HUES64 (cell line): Measurements from ENCODE around the gene NGF.

ENCODE experiments used
- H3K27ac ChIP-seq: 2 replicates; pipeline ENCODE4 v1.7.0; 2013; ENCODE audit warnings: low read depth, low read length, inconsistent platforms
- H3K27me3 ChIP-seq: 2 replicates; pipeline ENCODE4 v1.6.1; 2013; ENCODE audit warnings: mild to moderate bottlenecking, low read length; ENCODE audit not compliant: insufficient read depth
- H3K36me3 ChIP-seq: 2 replicates; pipeline ENCODE4 v1.6.1; 2013; ENCODE audit warnings: mild to moderate bottlenecking, low read length; ENCODE audit not compliant: insufficient read depth
- H3K4me1 ChIP-seq: 2 replicates; pipeline ENCODE4 v1.6.1; 2013; ENCODE audit warnings: mild to moderate bottlenecking, low read length, moderate library complexity; ENCODE audit not compliant: insufficient read depth
- H3K4me3 ChIP-seq: 2 replicates; pipeline ENCODE4 v1.5.1; 2013; ENCODE audit warnings: mild to moderate bottlenecking, low read length, moderate library complexity
- H3K9ac ChIP-seq: 2 replicates; pipeline ENCODE4 v1.6.1; 2013; ENCODE audit warnings: mild to moderate bottlenecking, low read depth, low read length
- H3K9me3 ChIP-seq: 2 replicates; pipeline ENCODE4 v1.6.1; 2013; ENCODE audit warnings: low read depth, low read length; ENCODE audit not compliant: insufficient read depth
- WGBS: fragments of 150-250, 120-280 bp; methylation state at CpG from one replicate; pipeline ENCODE4 v1.1.7; 2013; ENCODE audit warnings: missing lambda C conversion rate; 5-methylcytosine and 5-hydroxymethylcytosine counted together

NGF gene

DNA sequence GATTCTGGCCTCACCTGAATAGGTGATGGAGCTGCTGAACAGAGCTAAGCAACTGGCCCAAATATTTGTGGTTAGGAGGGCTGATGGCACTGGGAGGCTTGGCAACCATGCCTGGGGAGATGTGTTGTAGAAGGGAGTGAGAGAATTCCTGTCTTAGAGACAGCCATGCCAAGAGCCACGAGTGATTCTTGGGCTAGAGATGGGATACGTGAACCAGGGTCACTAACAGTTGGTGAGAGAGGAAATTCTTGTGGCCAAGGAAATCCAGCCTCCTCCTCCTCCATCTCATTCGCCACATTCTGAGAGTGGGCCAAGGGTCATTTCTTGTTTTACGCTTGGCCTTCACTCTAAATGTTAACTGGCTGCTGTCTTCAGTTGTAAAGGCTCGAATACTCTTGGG, 46.3 kb downstream of the NGF start:
- Histone ChIP-seq H3K27ac (no peak overlapping the region), H3K9me3 (no peaks in the 10 kb centered on the region), H3K9ac (no peak overlapping the region), H3K4me1 (no peaks in the 10 kb centered on the region), H3K4me3 (no peak overlapping the region), H3K27me3 (no peaks in the 10 kb centered on the region), H3K36me3 (no peaks in the 10 kb centered on the region)
- WGBS, result 95% methylated on average over 5 of the region's 5 CpGs

DNA sequence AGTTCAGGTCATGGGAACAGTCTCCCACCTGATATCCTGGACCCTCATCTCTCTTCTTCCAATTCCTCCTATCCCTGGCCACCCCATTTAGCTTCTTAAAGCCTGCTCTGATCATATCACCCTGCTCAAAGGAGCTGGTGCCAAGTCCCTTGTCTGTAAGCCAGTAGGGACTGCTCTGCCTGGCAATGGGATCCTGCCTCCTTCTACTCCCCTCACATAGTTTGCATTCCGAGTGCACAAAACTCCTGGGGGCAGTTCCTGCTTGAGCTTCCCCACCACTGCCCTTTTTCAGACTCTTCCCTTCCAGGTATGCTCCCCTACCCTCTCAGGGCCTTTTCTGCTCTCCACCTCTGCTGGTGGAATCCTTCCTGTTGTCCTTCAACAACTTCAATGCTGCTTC, 48.1 kb downstream of the NGF start:
- Histone ChIP-seq H3K9ac (no peak overlapping the region), H3K36me3 (no peaks in the 10 kb centered on the region), H3K9me3 (no peaks in the 10 kb centered on the region), H3K4me3 (no peak overlapping the region), H3K4me1 (no peaks in the 10 kb centered on the region), H3K27me3 (no peaks in the 10 kb centered on the region), H3K27ac (no peak overlapping the region)
- 70% methylated on average over 1 of the region's 1 CpG for WGBS

DNA sequence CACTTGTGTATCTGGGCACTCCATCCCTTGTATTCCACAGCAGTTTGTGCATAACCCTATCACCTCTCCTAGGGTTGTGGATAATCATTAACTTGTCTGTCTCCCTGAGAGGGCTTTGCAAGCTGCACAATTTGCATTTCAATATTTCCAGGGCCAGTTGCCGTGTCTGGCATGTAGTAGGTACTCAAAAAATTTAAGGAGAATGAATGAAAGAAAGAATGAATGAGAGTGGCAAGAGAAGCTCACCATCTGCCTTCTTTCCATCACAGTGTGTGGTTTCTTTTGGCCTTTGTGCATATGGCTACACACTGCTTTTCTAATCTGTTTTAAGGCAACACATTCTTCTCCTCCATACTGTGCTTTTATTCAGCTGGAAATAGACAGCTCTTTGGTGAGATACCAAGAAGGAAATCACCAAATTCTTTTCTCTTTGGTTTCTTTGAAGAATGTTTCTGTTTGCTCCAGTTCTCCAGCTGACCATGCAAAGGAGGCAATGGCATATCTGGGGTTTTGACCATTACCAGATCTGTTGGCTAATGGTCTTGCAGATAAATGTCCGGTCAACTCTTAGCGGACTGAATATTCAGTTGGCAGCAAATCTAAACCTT, 49.4 kb downstream of the NGF start:
- no peak overlapping the region for H3K9ac ChIP-seq
- no peaks in the 10 kb centered on the region for H3K27me3 ChIP-seq
- no peak overlapping the region for H3K27ac ChIP-seq
- WGBS, result 87% methylated on average over 3 of the region's 3 CpGs
- H3K36me3 ChIP-seq, result no peaks in the 10 kb centered on the region
- H3K4me3 ChIP-seq, result no peak overlapping the region
- H3K4me1 ChIP-seq, result no peaks in the 10 kb centered on the region
- H3K9me3 ChIP-seq, result no peaks in the 10 kb centered on the region

DNA sequence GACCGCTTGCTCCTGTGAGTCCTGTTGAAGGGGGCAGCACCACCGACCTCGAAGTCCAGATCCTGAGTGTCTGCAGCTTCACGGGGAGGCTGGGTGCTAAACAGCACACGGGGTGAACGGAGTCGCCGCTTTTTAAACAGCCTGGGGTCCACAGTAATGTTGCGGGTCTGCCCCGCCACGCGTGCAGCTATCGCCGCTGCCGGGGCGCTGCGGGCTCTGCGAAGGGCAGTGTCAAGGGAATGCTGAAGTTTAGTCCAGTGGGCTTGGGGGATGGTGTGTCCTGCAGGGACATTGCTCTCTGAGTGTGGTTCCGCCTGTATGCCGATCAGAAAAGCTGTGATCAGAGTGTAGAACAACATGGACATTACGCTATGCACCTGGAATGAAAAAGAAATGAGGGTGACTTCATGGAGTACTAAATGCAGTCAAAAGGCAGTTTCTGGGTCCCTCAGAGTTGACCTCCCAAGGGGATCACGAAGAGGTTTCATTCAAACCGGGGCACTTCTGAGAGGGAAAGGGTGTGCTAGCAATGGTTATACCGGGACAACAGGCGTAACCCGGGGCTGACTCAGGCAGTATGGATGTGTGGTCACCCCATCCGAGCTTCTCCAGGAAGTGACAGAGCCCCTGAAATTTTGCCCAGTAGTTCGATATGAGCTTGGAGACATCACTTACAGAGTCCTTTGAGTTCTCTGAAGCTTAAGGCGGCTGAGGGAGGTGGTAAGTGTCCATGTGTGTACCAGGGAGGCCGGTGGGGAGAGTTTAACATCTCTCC, 51.4 kb downstream of the NGF start:
- no peaks in the 10 kb centered on the region for H3K36me3 ChIP-seq
- no peak overlapping the region for H3K9ac ChIP-seq
- H3K4me1 ChIP-seq, result no peaks in the 10 kb centered on the region
- H3K27ac ChIP-seq, result no peak overlapping the region
- H3K9me3 ChIP-seq, result no peaks in the 10 kb centered on the region
- 96% methylated on average over 30 of the region's 30 CpGs for WGBS
- no peaks in the 10 kb centered on the region for H3K27me3 ChIP-seq
- H3K4me3 ChIP-seq, result no peak overlapping the region

DNA sequence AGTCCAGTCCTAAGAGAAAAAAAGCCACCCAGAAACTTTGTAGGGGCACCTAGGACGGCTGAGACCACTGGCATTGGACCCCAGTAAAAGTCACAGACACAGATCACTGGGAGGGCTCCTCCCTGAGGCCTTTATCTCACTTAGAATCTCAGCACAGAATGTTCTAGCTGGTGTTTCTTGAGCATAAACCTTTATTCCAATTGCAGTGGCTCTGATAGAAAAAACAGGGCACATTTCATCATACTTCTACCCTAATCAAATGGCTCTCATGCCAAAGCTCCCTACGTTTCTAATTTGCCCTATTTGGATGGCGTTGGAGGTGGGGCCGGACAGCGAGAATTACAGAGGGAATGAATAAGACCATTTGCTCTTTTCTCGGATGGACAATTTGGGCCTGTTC, 53.8 kb downstream of the NGF start:
- H3K27ac ChIP-seq, result no peak overlapping the region
- H3K9me3 ChIP-seq, result no peaks in the 10 kb centered on the region
- WGBS, result 92% methylated on average over 6 of the region's 6 CpGs

DNA sequence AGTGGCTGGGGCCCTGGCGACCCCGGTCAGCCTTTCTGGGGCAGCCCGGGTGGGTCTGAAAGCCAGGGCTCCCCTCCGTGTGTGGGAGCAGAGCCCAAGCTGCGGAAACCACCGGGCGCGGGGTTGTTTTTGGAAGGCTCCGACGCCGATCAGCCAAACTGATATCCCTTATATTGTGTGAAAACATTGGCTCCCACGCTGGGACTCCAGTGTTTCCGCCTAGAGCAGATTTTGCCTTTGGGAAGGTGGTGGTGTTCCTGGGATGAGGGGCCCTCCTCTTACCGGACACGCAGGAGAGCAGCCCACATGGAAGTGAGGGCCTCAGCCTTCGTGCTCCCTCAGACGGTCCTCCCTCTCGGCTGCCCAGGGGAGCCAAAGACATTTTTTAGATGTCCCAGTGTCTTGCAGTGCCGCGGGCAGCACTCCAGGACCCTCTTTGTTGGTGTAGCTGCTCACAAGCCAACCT, 54.3 kb downstream of the NGF start:
- H3K9me3 ChIP-seq, result no peaks in the 10 kb centered on the region
- H3K27ac ChIP-seq, result no peak overlapping the region
- 96% methylated on average over 20 of the region's 20 CpGs for WGBS
- no peaks in the 10 kb centered on the region for H3K27me3 ChIP-seq
- H3K4me3 ChIP-seq, result no peak overlapping the region
- no peaks in the 10 kb centered on the region for H3K36me3 ChIP-seq
- H3K9ac ChIP-seq, result no peak overlapping the region
- no peaks in the 10 kb centered on the region for H3K4me1 ChIP-seq

More for the DNA sequence above, 53.8 kb downstream of the NGF start:
- Histone ChIP-seq H3K36me3 (no peaks in the 10 kb centered on the region), H3K4me1 (no peaks in the 10 kb centered on the region), H3K27me3 (no peaks in the 10 kb centered on the region), H3K9ac (no peak overlapping the region), H3K4me3 (no peak overlapping the region)

DNA sequence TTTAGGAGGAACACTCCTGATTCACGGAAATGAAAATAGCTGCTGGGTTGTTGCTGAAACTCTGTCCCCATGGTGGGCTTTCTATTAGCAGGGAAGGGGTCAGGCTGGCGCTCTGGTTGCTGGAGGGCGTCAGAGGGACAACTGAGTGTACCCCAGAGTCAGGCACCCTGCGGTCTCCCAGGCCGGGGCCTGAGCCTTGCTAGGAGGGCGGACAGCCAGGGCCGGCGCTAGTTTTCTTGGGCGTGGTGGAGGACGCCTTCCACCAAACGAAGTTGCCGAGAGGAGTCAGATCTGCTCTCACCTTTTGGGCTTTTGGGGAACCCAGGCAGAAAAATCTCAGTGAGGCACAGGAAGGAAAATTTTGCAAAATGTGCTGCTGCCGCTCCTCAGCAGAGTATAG, 54.8 kb downstream of the NGF start:
- Histone ChIP-seq H3K9ac (no peak overlapping the region), H3K27me3 (no peaks in the 10 kb centered on the region), H3K4me1 (no peaks in the 10 kb centered on the region), H3K9me3 (no peaks in the 10 kb centered on the region), H3K27ac (no peak overlapping the region), H3K4me3 (no peak overlapping the region), H3K36me3 (no peaks in the 10 kb centered on the region)
- WGBS, result 93% methylated on average over 13 of the region's 13 CpGs

DNA sequence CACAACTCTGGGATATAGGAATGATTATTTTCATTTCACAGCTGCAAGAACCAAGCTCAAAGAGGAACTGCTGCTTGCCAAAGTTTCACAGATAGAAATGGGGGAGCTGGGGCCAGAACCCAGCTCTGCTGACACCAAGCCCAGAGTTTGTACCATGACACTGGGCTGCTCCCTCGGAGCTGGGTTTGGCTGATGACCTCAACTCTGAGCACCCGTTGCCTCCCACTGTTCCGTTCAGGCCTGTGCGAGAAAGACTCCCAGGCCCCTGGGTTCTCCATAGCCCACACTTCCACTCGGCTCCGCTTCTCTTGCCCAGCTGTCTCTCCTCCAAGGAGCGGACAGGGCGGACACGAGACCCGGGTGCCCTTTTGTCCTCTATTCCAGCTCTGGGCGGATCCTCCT, 55.2 kb downstream of the NGF start:
- no peak overlapping the region for H3K4me3 ChIP-seq
- 92% methylated on average over 11 of the region's 11 CpGs for WGBS
- no peak overlapping the region for H3K9ac ChIP-seq
- no peaks in the 10 kb centered on the region for H3K4me1 ChIP-seq
- H3K27ac ChIP-seq, result no peak overlapping the region
- H3K36me3 ChIP-seq, result no peaks in the 10 kb centered on the region
- 0 out of 2 replicates have a peak, but pooled peaks cover under 1% of the 10 kb centered on the region for H3K9me3 ChIP-seq
- H3K27me3 ChIP-seq, result no peaks in the 10 kb centered on the region

DNA sequence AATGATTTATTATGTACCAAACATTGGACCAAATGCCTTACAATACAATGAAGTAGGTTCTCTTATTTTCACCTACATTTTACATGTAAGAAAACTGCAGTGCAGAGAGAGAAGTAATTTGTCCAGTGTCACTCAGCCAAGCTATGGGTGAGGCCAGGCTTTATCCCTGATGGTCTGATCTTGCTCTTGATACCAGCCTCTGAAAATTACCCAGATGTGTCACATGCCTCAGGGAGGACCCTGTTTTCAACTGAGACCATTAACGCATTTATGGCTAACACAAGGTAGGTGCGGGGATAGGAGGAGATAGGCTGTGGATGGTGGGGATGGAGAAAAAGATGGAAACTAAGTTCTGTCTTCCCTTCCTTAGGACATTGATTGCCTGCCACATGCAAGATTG, 56.9 kb downstream of the NGF start:
- Histone ChIP-seq H3K9me3 (0 out of 2 replicates have a peak, but pooled peaks cover 7% of the 10 kb centered on the region), H3K4me1 (no peaks in the 10 kb centered on the region), H3K36me3 (no peaks in the 10 kb centered on the region), H3K27ac (no peak overlapping the region), H3K27me3 (no peaks in the 10 kb centered on the region), H3K4me3 (no peak overlapping the region), H3K9ac (no peak overlapping the region)
- 99% methylated on average over 2 of the region's 2 CpGs for whole genome bisulfite sequencing

DNA sequence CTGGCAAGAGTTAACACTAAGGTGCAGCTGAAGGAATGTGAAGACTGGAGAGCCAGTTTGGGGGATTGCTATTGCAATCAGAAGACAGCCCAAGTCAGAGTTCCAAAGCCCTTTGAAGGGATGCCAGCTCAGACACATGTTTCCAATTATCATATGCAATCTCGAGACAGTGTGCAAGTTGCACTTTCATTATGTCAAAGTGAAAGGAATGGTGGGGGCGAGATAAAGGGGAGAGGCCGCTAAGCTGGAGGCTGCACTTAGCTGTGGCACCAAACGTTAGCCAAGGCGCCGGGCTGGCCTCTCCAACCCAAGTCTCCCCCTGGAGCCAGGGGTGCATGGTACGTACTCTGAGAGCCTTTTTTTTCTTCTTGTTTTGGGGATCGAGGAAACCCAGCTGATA, 58.0 kb downstream of the NGF start:
- H3K9ac ChIP-seq, result no peak overlapping the region
- no peak overlapping the region for H3K27ac ChIP-seq
- H3K36me3 ChIP-seq, result no peaks in the 10 kb centered on the region
- H3K27me3 ChIP-seq, result no peaks in the 10 kb centered on the region
- H3K4me1 ChIP-seq, result no peaks in the 10 kb centered on the region
- WGBS, result 94% methylated on average over 8 of the region's 8 CpGs
- H3K4me3 ChIP-seq, result no peak overlapping the region
- H3K9me3 ChIP-seq, result 0 out of 2 replicates have a peak, but pooled peaks cover 7% of the 10 kb centered on the region

DNA sequence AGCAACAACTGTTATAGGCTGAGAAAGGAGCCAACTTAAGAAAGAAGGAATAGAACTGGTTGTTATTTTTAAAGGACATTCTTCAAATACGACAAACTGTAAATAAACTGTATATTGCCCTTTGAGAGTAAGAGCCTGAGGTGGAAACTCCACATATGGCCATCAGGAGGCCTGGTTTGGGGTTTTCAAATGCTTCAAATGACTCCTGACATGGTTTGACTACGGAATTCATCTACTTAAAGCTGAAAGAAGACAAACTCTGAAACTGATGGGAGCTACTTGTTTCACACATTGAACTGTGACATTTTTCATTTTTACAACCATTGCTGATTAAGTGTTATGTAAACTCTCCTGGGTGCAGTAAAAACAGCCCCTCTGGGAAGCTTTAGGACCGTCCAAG, 59.8 kb downstream of the NGF start:
- Histone ChIP-seq H3K27me3 (no peaks in the 10 kb centered on the region), H3K4me3 (no peak overlapping the region), H3K27ac (no peak overlapping the region), H3K9me3 (0 out of 2 replicates have a peak, but pooled peaks cover 7% of the 10 kb centered on the region), H3K9ac (no peak overlapping the region), H3K36me3 (no peaks in the 10 kb centered on the region), H3K4me1 (no peaks in the 10 kb centered on the region)
- 92% methylated on average over 3 of the region's 3 CpGs for WGBS
